ENCODE measurements around the gene ASPDH.
A peak's percentile ranks its signal among the peaks of the same experiment; 100 is the strongest.

The ASPDH gene

GRCh38 chr19:50557009-50557613 lies 43.4 kb upstream of the ASPDH start:
- H3K27me3 ChIP-seq = peaks cover 20% of the 10 kb centered on the region; the same call in 1 of the 2 replicates
- H3K4me1 ChIP-seq = no peaks in the 10 kb centered on the region
- no peaks in the 10 kb centered on the region for H3K36me3 ChIP-seq
- no peaks in the 10 kb centered on the region for H3K9me3 ChIP-seq
- H3K4me3 ChIP-seq (ENCODE audit: low read depth, low read length) = peak overlapping the region; percentile 50; the same call in 1 of the 2 replicates
- no peak for DNase-seq
- TF ChIP-seq, protein P1, sequence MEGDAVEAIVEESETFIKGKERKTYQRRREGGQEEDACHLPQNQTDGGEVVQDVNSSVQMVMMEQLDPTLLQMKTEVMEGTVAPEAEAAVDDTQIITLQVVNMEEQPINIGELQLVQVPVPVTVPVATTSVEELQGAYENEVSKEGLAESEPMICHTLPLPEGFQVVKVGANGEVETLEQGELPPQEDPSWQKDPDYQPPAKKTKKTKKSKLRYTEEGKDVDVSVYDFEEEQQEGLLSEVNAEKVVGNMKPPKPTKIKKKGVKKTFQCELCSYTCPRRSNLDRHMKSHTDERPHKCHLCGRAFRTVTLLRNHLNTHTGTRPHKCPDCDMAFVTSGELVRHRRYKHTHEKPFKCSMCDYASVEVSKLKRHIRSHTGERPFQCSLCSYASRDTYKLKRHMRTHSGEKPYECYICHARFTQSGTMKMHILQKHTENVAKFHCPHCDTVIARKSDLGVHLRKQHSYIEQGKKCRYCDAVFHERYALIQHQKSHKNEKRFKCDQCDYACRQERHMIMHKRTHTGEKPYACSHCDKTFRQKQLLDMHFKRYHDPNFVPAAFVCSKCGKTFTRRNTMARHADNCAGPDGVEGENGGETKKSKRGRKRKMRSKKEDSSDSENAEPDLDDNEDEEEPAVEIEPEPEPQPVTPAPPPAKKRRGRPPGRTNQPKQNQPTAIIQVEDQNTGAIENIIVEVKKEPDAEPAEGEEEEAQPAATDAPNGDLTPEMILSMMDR (IDR thresholded peaks at IDR 0.05; ENCODE audit: low read depth, low read length) = no peak

GRCh38 chr19:50556282-50557008 lies 42.7 kb upstream of the ASPDH start:
- DNase-seq = peak; percentile 93
- Histone ChIP-seq H3K4me1 (no peaks in the 10 kb centered on the region), H3K36me3 (no peaks in the 10 kb centered on the region), H3K9me3 (no peaks in the 10 kb centered on the region), H3K27me3 (peaks cover 18% of the 10 kb centered on the region; the same call in 1 of the 2 replicates), H3K4me3 (ENCODE audit: low read depth, low read length) (peak overlapping the region; percentile 50)
- TF ChIP-seq, protein P1 (IDR thresholded peaks at IDR 0.05; ENCODE audit: low read depth, low read length) = peak; percentile 85

DNA sequence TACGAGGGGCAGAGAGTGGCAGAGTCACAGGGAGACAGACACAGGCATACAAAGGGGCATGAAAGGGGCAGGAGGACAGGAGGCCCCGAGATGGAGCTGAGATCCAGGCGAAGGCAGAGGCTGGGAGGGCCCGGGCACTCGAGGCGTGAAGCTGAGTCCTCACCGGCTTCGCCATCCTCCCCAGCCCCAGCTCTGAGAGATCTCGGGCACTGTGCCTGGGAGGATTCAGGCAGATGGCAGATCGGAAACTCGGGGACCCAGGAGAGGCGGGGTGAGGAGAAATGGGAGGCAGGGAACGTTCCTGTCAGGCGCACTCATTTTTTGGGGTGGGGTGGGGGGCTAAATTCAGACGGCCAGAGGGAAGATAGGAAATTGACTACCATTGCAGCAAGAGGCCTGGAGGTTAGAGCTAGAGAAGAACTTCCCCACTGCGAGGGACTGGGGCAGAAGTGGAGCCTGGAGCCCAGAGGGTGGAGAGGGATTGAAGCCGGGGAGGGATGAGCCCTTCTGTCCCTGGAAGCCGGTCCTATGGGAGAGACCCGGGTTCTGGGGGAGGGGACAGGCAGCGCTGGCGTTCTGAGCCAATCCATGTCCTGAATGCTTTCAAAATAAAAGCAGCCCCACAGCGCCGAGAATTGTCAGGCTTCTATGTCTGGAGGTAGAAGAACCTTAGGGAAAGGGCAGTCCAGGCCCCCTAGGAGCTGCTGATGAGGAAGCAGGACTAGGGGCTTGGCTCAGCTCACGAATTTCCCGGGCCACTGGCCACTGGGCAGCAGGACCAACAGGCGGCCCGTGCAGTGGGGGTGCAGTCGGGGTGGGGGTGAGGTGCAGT lies 42.0 kb upstream of the ASPDH start:
- Histone ChIP-seq H3K4me1 (no peaks in the 10 kb centered on the region), H3K4me3 (ENCODE audit: low read depth, low read length) (peak overlapping the region; percentile 50), H3K9me3 (no peaks in the 10 kb centered on the region), H3K27me3 (peaks cover 14% of the 10 kb centered on the region), H3K36me3 (no peaks in the 10 kb centered on the region)
- TF ChIP-seq, protein P1 (IDR thresholded peaks at IDR 0.05; ENCODE audit: low read depth, low read length) = no peak
- peak; percentile 51 for DNase-seq

DNA sequence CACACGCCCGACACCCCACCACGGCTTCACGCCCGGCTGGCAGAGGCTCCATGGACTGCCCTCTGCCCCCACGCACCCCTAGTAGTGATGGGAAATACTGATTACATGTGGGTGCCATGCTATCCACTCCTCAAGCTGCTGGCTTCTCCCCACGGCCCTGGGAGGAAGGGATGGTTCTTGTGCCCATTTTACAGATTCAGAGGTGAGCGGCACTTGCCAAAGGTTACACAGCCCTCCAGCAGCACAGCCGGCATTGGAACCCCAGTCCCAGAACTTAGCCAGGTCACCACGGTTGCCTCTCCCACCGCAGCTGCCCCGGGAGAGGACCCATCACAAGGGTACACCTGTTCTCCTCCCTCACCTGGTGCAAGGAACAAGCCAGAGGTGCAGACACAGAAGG lies 41.3 kb upstream of the ASPDH start:
- Histone ChIP-seq H3K4me1 (no peaks in the 10 kb centered on the region), H3K27me3 (peaks cover 8% of the 10 kb centered on the region), H3K4me3 (ENCODE audit: low read depth, low read length) (no peak overlapping the region), H3K36me3 (no peaks in the 10 kb centered on the region), H3K9me3 (no peaks in the 10 kb centered on the region)
- TF ChIP-seq, protein P1 (IDR thresholded peaks at IDR 0.05; ENCODE audit: low read depth, low read length) = no peak
- DNase-seq = no peak

GRCh38 chr19:50554212-50554611 lies 40.5 kb upstream of the ASPDH start:
- Histone ChIP-seq H3K4me1 (no peaks in the 10 kb centered on the region), H3K27me3 (peaks cover 4% of the 10 kb centered on the region), H3K4me3 (ENCODE audit: low read depth, low read length) (no peak overlapping the region), H3K36me3 (no peaks in the 10 kb centered on the region), H3K9me3 (no peaks in the 10 kb centered on the region)
- TF ChIP-seq, protein P1 (IDR thresholded peaks at IDR 0.05; ENCODE audit: low read depth, low read length) = no peak
- DNase-seq = no peak
